Right atrium auricular region (tissue), 2 donors: ENCODE data around the gene RGS6. TPM values are rescaled to one million over a fixed set of nuclear protein-coding genes. Genes with fewer than 3 reads are reported as not detected.

Source experiments
- DNase-seq: peaks from one replicate; pipeline ENCODE4 v3.0.0-alpha.2; 2019; ENCODE audit warnings: low spot score
- H3K27ac ChIP-seq, 2 donors: fragments of 200-600 bp; sonication (generic); 1 replicate in 1 of 2; 2 replicates in 1 of 2; pipeline ENCODE4 v1.5.1; 2016 to 2019
- H3K27me3 ChIP-seq, 2 donors: fragments of 200-600 bp; sonication (generic); one replicate each; pipeline versions ENCODE4 v1.5.1 to v1.6.0; 2017 to 2019
- H3K36me3 ChIP-seq: fragments of 200-600 bp; sonication (generic); one replicate; pipeline ENCODE4 v1.5.1; 2016
- H3K4me1 ChIP-seq, 2 donors: fragments of 200-600 bp; sonication (generic); one replicate each; pipeline versions ENCODE4 v1.5.1 to v1.6.0; 2017 to 2019
- H3K4me3 ChIP-seq, 2 donors: fragments of 200-600 bp; sonication (generic); 1 replicate in 1 of 2; 2 replicates in 1 of 2; pipeline ENCODE4 v1.5.1; 2017 to 2019; ENCODE audit warnings: mild to moderate bottlenecking in 1 of 2, moderate library complexity in 1 of 2
- H3K9me3 ChIP-seq, 2 donors: fragments of 200-600 bp; sonication (generic); one replicate each; pipeline ENCODE4 v1.5.1; 2019
- total RNA-seq, 2 donors: library from RNA; depleted of rRNA; stranded (reverse); fragments of >200 nt; gene quantifications; one replicate each; pipeline ENCODE4 v1.1.0, GENCODE V29; 2016
- TF ChIP-seq, protein P1 (sequence below), 2 donors: fragments of 200-600 bp; sonication (generic); IDR thresholded peaks; one replicate each; pipeline ENCODE4 v1.5.1; 2019; ENCODE audit warnings: antibody characterized with exemption in 2 of 2

The RGS6 gene
- total RNA-seq, 2 donors from 2014 or later: 12.1 to 13.1 TPM

DNA sequence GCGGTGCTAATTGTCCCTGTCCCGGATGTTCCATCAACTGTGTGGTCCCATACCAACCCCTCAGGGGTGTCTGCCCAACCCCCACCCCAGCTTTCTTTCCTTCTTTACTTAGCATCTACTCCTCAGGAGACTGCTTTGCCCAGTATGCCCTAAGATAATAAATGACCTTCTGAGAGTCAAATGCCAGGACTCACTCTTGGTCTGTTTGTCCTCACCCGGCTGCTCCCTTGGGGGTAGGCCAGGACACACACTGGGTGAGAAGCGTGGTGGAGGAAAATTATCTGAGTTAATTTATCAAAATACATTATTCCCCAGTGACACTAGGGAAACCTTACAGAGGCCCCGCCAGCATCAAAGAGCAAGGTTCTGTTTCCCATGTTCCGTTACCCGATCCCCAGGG is 457.0 kb downstream of the RGS6 start:
- no peak for DNase-seq
- Histone ChIP-seq H3K4me1 (no peaks in the 10 kb centered on the region), H3K27ac (no peak overlapping the region), H3K36me3 (no peaks in the 10 kb centered on the region), H3K9me3 (peaks cover 0 to 6% of the 10 kb centered on the region in 2 donors), H3K4me3 (no peak overlapping the region), H3K27me3 (no peaks in the 10 kb centered on the region)
- TF ChIP-seq, protein P1, sequence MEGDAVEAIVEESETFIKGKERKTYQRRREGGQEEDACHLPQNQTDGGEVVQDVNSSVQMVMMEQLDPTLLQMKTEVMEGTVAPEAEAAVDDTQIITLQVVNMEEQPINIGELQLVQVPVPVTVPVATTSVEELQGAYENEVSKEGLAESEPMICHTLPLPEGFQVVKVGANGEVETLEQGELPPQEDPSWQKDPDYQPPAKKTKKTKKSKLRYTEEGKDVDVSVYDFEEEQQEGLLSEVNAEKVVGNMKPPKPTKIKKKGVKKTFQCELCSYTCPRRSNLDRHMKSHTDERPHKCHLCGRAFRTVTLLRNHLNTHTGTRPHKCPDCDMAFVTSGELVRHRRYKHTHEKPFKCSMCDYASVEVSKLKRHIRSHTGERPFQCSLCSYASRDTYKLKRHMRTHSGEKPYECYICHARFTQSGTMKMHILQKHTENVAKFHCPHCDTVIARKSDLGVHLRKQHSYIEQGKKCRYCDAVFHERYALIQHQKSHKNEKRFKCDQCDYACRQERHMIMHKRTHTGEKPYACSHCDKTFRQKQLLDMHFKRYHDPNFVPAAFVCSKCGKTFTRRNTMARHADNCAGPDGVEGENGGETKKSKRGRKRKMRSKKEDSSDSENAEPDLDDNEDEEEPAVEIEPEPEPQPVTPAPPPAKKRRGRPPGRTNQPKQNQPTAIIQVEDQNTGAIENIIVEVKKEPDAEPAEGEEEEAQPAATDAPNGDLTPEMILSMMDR (IDR thresholded peaks at IDR 0.05): no peak

DNA sequence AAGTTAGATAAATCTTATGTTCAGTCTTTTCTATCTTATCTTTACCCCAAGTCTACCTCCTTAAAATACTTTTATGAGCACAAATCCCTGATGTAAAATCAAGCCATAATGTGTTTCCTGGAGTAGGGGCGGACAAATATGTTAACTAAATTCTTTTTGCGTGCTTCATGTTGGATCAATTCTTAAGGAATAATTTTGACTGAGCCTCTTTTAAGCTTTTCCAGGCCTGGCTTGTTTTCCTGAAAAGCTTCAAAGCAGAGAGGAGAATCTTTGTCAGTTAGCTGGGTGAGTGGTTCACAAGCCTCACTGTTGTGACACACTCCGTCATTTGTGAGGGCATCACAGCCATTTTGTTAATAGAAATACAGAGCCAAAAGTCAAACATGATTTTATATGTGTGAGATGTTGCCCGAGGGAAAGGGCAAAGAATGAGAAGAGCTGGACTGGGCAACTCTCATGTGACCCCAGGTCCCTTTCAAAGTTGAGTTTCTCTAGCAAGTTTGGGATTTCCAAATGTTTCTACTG is 468.9 kb downstream of the RGS6 start:
- no peaks in the 10 kb centered on the region for H3K36me3 ChIP-seq
- no peak overlapping the region for H3K27ac ChIP-seq
- no peaks in the 10 kb centered on the region for H3K27me3 ChIP-seq
- TF ChIP-seq, protein P1 (IDR thresholded peaks at IDR 0.05): no peak
- no peaks in the 10 kb centered on the region for H3K9me3 ChIP-seq
- DNase-seq: no peak
- H3K4me1 ChIP-seq: no peaks in the 10 kb centered on the region
- H3K4me3 ChIP-seq: no peak overlapping the region

DNA sequence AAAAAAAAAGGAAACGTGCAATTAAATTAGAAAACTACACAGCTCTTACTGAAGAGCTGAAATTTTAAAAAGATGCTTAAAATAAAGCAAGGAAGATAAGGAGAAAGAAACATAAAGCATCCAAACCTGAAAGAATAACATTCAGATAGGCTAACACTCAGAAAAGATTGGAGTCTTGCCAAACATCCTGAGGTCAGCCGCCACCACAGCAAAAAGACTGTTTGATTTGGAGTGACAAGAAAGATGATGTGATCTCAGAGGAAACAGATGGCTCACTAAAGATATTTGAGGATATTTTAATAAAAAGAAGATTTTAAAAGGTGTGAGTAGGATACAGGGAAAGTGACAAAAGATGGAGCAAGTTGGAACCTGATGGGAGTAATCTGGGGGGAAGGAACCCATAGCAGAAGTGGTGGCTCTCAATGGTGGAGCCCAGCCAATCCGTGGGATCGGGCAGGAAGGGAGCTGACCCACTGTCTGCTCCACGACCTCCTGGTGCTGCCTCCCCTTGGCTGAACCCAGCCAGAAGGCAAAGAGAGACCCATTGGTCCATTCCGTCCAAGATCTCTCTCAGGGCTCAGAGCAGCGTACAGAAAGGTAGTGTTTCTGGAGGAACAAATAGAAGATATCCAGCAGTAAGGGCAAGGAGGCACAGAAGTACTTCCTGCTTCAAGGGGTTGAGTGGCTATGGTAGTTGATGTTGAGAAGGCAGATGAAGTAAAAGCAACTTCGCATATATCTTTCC is 469.6 kb downstream of the RGS6 start:
- H3K27me3 ChIP-seq: no peaks in the 10 kb centered on the region
- H3K27ac ChIP-seq: no peak overlapping the region
- no peak overlapping the region for H3K4me3 ChIP-seq
- H3K4me1 ChIP-seq: no peaks in the 10 kb centered on the region
- no peaks in the 10 kb centered on the region for H3K36me3 ChIP-seq
- no peak for DNase-seq
- no peaks in the 10 kb centered on the region for H3K9me3 ChIP-seq
- TF ChIP-seq, protein P1 (IDR thresholded peaks at IDR 0.05): no peak

DNA sequence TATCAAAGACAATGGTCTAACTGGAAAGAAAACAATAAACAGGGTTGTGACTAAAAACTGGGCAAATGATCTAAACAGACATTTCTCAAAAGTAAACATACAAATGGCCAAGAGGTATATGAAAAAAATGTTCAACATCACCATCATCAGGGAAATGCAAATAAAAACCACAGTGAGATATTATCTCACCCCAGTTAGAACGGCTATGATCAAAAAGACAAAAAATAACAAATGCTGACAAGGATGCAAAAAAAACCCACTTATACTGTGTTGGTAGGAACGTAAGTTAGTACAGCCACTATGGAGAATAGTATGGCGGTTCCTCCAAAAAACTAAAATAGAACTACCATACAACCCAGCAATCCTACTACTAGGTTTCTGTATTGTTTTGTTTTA is 470.1 kb downstream of the RGS6 start:
- no peaks in the 10 kb centered on the region for H3K27me3 ChIP-seq
- H3K4me1 ChIP-seq: no peaks in the 10 kb centered on the region
- DNase-seq: no peak
- H3K27ac ChIP-seq: no peak overlapping the region
- no peak overlapping the region for H3K4me3 ChIP-seq
- TF ChIP-seq, protein P1 (IDR thresholded peaks at IDR 0.05): no peak
- H3K9me3 ChIP-seq: no peaks in the 10 kb centered on the region
- H3K36me3 ChIP-seq: no peaks in the 10 kb centered on the region

DNA sequence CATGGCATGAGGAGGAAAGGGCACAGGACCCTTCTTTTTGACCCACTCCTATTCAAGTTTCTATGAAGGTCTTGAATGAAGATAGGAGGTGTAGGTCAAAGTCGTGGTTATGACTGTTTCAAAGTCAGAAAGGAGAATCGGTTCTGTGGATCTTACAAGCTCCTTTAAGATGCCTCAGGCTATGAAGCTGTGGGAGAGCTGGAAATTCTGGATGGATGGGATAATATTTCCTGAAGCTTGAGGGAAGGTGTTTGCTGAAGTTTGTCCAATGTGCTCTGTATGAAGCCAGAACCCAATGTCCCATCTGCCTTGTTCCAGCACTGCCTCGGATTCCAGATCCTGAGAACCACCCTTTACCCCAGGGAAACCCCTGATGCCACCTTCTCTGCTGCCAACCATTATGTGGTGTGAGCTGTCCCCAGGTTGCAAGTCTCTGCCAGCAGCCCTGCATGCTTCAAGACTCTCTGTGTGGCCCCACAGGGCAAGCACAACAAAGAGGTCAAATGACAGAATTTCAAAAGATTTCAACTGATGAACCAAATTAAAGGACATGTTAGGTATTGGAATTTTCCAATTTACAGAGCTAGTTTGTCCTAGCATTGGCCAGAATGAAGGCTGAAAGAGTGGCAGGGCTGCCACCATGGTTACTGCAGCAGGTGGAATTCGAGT is 472.0 kb downstream of the RGS6 start:
- no peak for DNase-seq

More for the DNA sequence above, 472.0 kb downstream of the RGS6 start:
- Histone ChIP-seq H3K9me3 (no peaks in the 10 kb centered on the region), H3K27me3 (no peaks in the 10 kb centered on the region), H3K36me3 (no peaks in the 10 kb centered on the region), H3K4me1 (no peaks in the 10 kb centered on the region), H3K27ac (no peak overlapping the region), H3K4me3 (no peak overlapping the region)
- TF ChIP-seq, protein P1 (IDR thresholded peaks at IDR 0.05): no peak
